Bronchial epithelial cell (primary cell): ENCODE data around the gene PTPRB. TPM values are rescaled to one million over a fixed set of nuclear protein-coding genes. Genes with fewer than 3 reads are reported as not detected.

ENCODE experiments used
- DNase-seq: peaks from one replicate; pipeline ENCODE4 v3.0.0-alpha.2; 2010; ENCODE audit warnings: low read depth
- FAIRE-seq: peaks from 2 replicates; lab custom pipeline; 2011; peaks lifted over from hg19 to GRCh38; lab: Jason Lieb, UNC
- H3K27me3 ChIP-seq: 2 replicates; pipeline ENCODE4 v1.5.1; 2011; ENCODE audit warnings: low read length; ENCODE audit not compliant: control insufficient read depth, insufficient read depth
- H3K36me3 ChIP-seq: 2 replicates; pipeline ENCODE4 v1.5.1; 2011; ENCODE audit warnings: low read length; ENCODE audit not compliant: control insufficient read depth, insufficient read depth
- H3K4me3 ChIP-seq: 2 replicates; pipeline ENCODE4 v1.5.1; 2011; ENCODE audit warnings: mild to moderate bottlenecking, low read depth, low read length, control low read depth
- CTCF ChIP-seq: IDR thresholded peaks from 2 replicates; pipeline ENCODE4 v1.5.1; 2011; ENCODE audit warnings: mild to moderate bottlenecking, moderate library complexity, low read length, control low read depth, inconsistent platforms; ENCODE audit not compliant: insufficient read depth, severe bottlenecking
- total RNA-seq: library from RNA; depleted of rRNA; stranded (reverse); fragments of >200 nt; gene quantifications from 2 replicates; pipeline ENCODE4 v1.2.1, GENCODE V29; 2014

Gene PTPRB
- total RNA-seq, 1 donor from 2014 or later, result 0.53 TPM

GRCh38 chr12:70551731-70552130, 85.5 kb downstream of the PTPRB start:
- H3K27me3 ChIP-seq, result no peaks in the 10 kb centered on the region
- H3K4me3 ChIP-seq, result no peak overlapping the region
- FAIRE-seq (no peak), DNase-seq (no peak)
- no peaks in the 10 kb centered on the region for H3K36me3 ChIP-seq
- no peak for TF ChIP-seq CTCF

- H3K36me3 ChIP-seq, result no peaks in the 10 kb centered on the region
- H3K4me3 ChIP-seq, result no peak overlapping the region
- DNase-seq, result no peak
- H3K27me3 ChIP-seq, result no peaks in the 10 kb centered on the region
- no peak for FAIRE-seq
- no peak for TF ChIP-seq CTCF
Measured at GRCh38 chr12:70550180-70550577, 87.0 kb downstream of the PTPRB start.

GRCh38 chr12:70549340-70550179, 87.7 kb downstream of the PTPRB start:
- peak; percentile 90 for DNase-seq
- FAIRE-seq, result no peak
- H3K27me3 ChIP-seq, result no peaks in the 10 kb centered on the region
- TF ChIP-seq CTCF, result no peak
- H3K36me3 ChIP-seq, result no peaks in the 10 kb centered on the region
- H3K4me3 ChIP-seq, result no peak overlapping the region

GRCh38 chr12:70543444-70543843, 93.8 kb downstream of the PTPRB start:
- FAIRE-seq (peak; percentile 55), DNase-seq (peak; percentile 92)
- Histone ChIP-seq H3K4me3 (no peak overlapping the region), H3K36me3 (no peaks in the 10 kb centered on the region), H3K27me3 (no peaks in the 10 kb centered on the region)
- no peak for TF ChIP-seq CTCF

- FAIRE-seq, result no peak
- Histone ChIP-seq H3K36me3 (no peaks in the 10 kb centered on the region), H3K4me3 (no peak overlapping the region), H3K27me3 (no peaks in the 10 kb centered on the region)
- no peak for TF ChIP-seq CTCF
- DNase-seq, result no peak
Measured at GRCh38 chr12:70540996-70541395, 96.2 kb downstream of the PTPRB start.
